Suppressor macrophage (primary cell): Measurements from ENCODE around the gene SLX4IP.
A peak's percentile ranks its signal among the peaks of the same experiment; 100 is the strongest.

Experiments used
- DNase-seq, 4 experiments: peaks; one replicate each; pipeline ENCODE4 v3.0.0-alpha.2; 2020 to 2022

Gene SLX4IP

DNA sequence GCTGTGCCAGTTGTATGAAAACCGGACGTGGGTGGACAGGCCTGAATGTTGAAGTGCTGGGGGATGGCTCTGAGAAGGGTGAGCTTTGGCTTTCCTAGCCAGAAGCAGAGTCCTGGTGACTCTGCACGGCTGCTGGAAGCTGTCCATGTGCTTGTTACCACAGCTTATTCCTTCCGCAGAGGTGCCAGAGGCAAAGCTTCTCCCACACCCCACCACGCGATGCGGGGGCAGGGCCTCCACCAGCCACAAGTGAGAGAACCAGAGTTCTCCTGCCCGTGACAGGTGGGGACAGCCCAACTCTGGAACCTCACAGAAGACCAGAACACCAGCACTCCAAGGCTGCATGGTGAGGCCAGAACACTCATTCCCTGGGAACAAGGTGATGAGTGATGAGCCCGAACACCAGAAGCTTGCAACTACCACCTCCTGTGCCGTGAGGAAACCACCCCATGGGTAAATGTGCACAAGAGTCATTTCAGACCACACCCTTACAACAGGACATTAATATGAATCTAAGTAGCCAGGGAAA lies 202.0 kb downstream of the SLX4IP start:
- peak in 1 of 4 experiments; percentile 10 for DNase-seq

DNA sequence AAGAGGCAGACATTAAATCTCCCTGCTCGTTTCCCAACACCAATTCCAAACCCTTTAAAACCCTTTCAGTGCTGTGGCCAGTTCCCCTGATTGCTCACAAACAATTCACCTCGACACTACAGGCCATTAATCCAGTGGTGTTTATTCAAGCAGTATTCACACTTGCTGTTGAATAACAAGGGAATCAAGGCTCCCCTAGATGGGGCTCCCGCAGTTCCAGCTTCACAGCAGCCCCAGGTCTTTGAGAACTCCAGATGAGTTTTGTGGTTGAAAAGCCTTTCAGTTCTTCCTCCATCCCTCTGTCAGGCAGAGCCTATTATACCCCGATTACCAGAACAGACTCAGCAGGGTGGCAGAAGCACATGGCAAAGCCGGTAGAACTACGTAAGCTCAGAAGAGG lies 202.5 kb downstream of the SLX4IP start:
- no peak for DNase-seq

DNA sequence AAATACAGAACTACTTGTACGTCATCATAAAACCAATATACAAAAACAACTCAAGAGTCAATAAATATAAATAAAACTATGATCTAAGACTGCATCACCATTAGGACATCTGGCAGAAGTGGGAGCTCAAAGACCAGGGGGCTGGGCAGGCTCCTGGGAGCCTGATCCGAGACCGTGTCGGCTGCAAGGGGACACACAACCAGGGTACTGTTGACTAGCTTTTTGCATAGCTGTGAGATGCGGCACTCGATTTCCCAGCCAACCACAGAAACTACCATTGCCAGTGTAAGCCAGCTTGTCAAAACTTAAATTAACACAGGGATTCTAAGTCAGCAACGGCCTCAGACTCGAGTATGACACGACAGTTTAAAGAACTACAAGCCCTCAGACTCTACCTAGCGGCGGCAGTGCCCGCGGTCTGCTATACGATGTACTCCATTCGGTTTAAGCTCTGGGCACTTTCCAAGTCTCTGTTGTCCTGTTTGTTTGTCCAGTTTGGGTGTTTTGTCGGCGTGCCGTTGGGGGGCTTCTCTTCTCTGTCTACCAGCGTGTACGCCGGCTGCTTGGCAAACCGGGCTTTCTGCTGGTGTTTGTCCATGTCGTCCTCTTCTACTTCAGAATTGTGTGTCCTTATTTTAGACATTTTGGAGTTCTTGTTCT lies 204.1 kb downstream of the SLX4IP start:
- DNase-seq: no peak

DNA sequence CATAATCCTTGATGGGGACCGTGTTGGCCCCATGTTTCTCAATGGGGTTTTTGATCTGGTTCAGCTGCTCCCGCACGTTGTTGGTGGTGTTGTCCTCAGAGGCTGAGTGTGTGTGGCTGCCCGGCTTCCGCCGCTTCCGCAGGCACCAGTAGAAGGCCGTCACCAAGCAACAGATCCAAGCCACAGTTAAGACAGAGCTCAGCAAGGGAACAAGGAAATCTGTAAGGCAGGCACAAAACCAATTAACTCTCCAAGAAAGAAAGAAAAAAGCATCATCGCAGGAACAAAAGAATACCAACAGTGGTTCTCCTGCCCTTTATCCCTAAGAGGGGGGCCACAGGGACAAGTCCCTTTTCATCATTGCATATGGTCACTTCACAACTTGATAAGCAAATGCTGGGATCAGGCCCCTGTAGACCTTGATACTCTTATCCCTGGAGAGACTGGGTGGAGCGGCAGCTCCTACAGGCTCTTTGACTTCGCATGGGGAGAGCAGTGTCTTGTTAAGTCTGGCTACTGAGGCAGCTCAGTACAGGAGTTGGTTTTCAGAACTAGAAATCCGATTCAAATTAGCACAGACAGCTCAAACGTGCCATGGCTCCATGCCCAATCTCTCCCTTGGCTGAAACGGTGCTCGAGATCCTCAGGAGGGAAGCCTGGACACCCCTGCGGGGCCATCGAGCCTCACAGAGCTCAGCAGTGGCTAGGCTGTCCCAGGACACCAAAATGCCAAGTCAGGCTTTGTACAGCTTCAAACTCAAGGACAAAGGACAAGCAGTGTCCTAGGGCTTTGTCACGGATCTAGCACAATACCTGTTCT lies 204.8 kb downstream of the SLX4IP start:
- DNase-seq: no peak

DNA sequence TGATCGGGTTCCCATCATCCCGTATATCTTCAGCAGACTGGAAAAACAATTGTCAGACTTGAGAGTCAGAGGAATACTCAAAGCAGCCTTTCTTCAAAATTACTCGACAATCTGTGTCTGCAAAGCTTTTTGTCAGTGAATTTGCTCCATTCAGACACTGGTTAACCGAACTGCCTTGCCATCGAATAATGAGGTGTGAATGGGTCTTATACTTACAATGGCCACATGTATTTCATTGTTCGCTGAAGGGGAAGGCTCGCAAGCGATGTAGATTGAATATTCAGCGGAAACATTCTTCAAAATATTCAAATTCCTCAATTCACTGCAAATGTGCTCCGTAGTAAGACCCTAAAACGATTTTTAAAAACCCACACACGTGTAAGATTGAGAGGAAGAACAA lies 205.8 kb downstream of the SLX4IP start:
- DNase-seq: no peak

DNA sequence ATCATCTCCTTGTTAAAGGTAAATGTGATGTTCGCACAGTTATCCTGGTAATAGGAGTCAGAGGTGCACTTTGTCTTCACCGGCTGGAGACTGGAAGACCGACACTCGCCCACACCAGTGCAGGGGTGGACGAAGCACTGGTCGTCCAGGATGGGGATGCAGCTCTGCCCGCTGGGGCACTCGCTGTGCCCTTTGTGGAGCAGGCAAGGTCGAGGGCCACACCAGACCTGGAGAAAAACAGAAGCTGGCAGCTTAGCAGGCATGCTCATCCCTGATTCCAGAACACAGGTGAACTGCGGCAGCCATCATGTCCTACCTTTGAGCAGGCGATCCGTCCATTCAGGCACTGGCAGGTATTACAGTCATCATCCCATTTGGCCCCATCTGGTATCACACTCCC lies 206.4 kb downstream of the SLX4IP start:
- DNase-seq: no peak

- DNase-seq: no peak
Measured at GRCh38 chr20:10641893-10642292, 206.8 kb downstream of the SLX4IP start.

DNA sequence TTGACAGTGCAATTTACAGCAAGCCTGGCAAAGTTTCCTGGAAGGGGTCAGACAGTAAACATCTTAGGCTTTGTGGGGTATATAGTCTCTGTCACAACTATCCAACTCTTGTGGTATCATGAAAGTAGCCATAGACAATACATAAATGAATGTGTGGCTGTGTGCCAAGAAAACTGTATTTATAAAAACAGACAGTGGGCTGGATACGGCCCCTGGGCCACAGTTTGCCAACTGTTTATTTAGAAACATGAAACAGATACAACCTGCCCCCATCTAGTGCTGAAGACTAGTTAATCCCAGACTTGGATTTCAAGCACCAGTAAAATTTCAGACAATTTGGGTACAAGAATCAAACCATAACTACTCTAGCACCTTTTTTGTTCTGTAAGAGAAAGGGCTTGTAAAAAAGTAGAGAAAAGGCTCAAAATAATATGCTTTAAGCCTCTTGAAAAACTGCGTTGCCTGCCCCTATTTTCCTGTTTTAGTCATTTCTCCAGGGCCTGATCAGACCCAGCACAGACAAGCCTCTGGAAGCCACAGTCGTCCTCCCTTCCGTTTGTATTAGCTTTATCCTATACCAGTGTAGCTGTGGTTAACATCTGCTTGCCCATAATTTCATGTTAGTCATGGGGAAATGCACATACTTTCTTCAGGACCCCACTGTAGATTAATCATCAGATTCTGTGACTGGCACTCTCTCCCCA lies 207.9 kb downstream of the SLX4IP start:
- no peak for DNase-seq

DNA sequence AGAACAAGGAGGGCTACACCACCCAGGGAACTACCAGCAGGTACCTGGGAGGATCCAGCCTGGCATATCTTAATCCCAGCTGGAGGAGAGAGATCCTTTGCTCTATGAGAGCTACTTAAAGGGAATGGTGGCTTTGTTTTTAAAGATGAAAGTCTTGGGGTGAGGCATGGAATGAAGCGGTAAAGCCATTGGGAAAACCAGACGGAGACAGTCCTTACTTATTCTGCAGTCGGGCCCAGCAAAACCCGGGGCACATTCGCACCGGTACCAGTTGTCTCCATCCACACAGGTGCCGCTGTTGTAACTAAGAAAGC lies 208.4 kb downstream of the SLX4IP start:
- DNase-seq: no peak

DNA sequence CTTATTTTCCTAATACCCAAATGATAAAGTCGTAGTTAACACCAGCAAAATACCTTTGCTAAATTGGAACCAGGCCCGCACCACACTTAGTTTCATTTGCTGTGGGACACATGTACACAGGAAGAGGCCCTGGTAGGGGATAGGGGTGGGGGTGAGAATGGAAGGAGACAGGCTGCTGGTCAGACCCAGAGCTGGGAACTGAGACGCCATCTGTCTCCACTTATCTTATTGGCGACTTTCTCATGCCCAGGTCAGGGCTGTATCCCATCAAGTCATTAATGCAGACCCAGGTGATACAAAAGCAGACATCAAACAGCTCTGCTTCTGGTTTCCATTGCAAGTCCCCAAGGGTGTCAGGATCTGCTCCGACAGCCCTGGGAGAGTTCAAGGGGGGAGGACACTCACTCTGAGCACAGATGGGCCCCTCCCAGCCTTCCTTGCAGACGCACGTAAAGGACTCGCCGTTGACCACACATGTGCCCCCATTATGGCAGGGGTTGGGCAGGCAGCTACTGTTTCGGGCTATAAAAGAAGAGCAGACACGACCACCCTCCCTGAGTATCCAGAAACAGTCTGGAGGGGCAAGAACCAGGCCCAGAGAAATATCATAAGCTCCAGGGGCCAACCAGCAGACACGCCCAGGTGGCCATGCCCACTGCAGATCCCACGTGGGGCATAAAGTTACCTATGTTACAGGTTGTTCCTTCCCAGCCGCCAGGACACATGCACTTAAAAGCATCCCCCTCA lies 209.5 kb downstream of the SLX4IP start:
- DNase-seq: no peak

DNA sequence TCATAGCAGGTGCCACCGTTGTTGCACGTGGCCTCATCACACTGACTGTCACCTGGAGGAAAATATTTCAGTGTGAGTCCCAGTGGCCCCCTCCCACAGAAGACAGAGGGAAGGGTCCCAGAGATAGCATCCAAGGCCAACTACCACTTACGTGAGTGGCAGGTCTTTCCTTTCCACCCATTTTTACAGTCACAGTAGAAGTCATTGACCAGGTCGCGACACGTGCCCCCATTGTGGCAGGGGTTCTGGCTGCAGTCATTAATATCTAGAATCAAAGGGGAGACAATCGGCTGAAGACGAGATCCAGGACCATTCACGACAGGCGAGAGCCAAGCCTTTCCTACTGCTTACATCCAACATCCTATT lies 210.1 kb downstream of the SLX4IP start:
- DNase-seq: no peak

GRCh38 chr20:10646006-10646405 lies 210.9 kb downstream of the SLX4IP start:
- no peak for DNase-seq

- no peak for DNase-seq
Measured at GRCh38 chr20:10646886-10647420, 211.8 kb downstream of the SLX4IP start.

DNA sequence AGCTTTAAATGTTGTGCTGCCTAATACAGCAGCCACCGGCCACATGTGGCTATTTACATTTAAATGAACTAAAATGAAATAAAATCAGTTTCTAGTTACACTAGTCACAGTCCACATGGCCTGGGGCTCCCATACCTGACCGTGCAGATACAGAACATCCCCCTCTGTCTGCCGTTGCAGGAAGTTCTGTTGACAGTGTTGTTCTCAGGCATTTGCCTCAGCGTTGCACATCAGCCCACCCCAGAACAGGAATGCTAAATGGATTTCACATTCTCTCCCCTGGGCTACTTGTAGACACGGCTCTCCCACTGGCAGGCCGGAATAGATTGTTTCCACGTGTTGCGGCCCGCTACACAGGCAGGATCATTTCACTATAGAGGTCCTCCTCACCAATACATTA lies 212.4 kb downstream of the SLX4IP start:
- DNase-seq: no peak

- no peak for DNase-seq
Measured at GRCh38 chr20:10647909-10648308, 212.8 kb downstream of the SLX4IP start.

DNA sequence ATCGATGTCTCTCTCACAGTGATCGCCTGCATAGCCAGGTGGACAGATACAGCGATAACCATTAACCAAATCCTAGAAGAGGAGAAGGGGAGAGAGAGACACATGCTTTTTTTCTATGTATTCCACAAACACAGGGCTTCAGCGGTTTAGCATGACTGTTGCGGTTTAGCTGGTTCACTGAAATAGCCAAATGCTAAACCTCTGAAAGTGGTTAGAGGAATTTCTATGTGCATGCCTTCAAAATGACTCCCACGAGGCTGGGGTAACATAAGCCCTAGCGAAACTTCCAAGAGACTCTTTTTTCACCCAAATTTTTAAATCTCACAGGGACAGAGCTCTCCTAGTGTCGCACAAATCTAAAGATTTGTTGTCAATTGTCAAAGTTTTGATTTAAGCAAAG lies 213.5 kb downstream of the SLX4IP start:
- DNase-seq: no peak

GRCh38 chr20:10649080-10649796 lies 214.1 kb downstream of the SLX4IP start:
- DNase-seq: no peak

- DNase-seq: no peak
Measured at GRCh38 chr20:10649797-10650160, 214.7 kb downstream of the SLX4IP start.

GRCh38 chr20:10651227-10651990 lies 216.3 kb downstream of the SLX4IP start:
- DNase-seq: no peak

- no peak for DNase-seq
Measured at GRCh38 chr20:10652185-10652584, 217.1 kb downstream of the SLX4IP start.

GRCh38 chr20:10652660-10653261 lies 217.7 kb downstream of the SLX4IP start:
- DNase-seq: no peak
